Transverse colon (tissue), 4 donors: ENCODE results near the gene CFAP46.

Experiments used
- EP300 ChIP-seq: sonication (generic); formaldehyde crosslinking; IDR thresholded peaks from one replicate; pipeline ENCODE4 v1.6.1; 2017; ENCODE audit warnings: antibody characterized with exemption, low read depth
- POLR2A ChIP-seq: fragments of 450-650 bp; IDR thresholded peaks from one replicate; pipeline ENCODE4 v1.6.1; 2016; ENCODE audit warnings: antibody characterized with exemption, mild to moderate bottlenecking, moderate library complexity
- POLR2AphosphoS5 ChIP-seq, 3 donors: sonication (generic); formaldehyde crosslinking; IDR thresholded peaks; one replicate each; pipeline ENCODE4 v1.6.1; 2016; ENCODE audit warnings: antibody characterized with exemption in 3 of 3
- TF ChIP-seq, protein P1 (sequence below), 5 experiments: fragments of 200-600 bp in 3 of 5; fragments of 450-650 bp in 2 of 5; sonication (generic) in 3 of 5; IDR thresholded peaks; 1 replicate in 2 of 5; 2 replicates in 3 of 5; pipeline ENCODE4 v1.5.1; 2016 to 2017; ENCODE audit warnings: antibody characterized with exemption in 5 of 5, inconsistent platforms in 3 of 5, mild to moderate bottlenecking in 2 of 5, moderate library complexity in 1 of 5

DNA sequence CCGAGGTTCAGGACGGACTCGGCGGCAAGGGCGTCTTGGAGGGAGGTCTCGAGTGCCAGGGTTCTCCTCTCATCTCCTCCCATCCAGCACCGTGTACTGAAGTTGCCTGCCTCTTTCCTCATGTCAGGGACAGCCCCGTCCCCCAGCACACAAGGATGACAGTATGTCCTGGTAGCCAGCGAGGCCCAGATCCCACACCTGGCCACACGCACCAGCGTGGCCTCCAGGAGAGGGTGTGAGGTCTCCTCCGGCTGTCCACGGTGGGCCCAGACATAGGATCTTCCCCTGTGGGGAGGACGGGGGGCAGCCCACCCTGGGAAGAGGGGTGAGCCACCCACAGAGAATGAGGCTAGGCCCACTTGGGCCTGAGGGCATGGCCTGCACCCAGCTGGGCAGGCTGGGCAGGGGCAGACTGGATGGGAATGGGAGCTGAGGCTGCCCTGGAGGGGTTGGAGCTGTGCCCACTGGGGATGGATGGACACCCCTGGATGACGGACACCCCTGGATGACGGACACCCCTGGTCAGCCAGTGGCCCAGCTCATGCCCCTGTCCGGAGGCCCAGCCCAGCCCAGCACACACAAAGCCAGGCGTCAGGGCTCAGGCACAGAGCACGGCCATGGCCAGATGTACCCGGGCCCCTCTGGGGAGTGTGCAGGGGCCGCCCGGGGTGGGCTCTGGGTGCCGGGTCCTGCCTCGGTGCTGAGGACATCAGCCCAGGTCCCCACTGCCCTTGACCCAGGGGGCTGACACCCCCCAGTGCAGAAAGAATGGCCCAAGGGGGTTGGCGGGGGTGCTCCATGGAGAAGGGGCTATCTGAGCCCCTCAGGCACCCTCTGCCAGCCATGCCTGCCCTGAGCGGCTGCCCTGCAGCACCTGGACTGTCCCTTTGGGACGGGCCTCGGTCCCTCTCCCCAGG, 30.9 kb upstream of the CFAP46 start:
- TF ChIP-seq, protein P1, sequence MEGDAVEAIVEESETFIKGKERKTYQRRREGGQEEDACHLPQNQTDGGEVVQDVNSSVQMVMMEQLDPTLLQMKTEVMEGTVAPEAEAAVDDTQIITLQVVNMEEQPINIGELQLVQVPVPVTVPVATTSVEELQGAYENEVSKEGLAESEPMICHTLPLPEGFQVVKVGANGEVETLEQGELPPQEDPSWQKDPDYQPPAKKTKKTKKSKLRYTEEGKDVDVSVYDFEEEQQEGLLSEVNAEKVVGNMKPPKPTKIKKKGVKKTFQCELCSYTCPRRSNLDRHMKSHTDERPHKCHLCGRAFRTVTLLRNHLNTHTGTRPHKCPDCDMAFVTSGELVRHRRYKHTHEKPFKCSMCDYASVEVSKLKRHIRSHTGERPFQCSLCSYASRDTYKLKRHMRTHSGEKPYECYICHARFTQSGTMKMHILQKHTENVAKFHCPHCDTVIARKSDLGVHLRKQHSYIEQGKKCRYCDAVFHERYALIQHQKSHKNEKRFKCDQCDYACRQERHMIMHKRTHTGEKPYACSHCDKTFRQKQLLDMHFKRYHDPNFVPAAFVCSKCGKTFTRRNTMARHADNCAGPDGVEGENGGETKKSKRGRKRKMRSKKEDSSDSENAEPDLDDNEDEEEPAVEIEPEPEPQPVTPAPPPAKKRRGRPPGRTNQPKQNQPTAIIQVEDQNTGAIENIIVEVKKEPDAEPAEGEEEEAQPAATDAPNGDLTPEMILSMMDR (IDR thresholded peaks at IDR 0.05) = no peak
- TF ChIP-seq POLR2A (no peak), POLR2AphosphoS5 (IDR thresholded peaks at IDR 0.05) (no peak), EP300 (no peak)
